Renal cortex interstitium (tissue), 11 donors: ENCODE results near the gene CDIP1. TPM values are rescaled to one million over a fixed set of nuclear protein-coding genes. Genes with fewer than 3 reads are reported as not detected.

Source experiments
- DNase-seq, 11 donors: peaks; one replicate each; pipeline ENCODE4 v3.0.0-alpha.2; 2013; ENCODE audit warnings: low read depth in 9 of 11, low spot score in 4 of 11; ENCODE audit errors: extremely low read depth in 1 of 11
- polyA plus RNA-seq, 3 donors: library from polyadenylated mRNA; unstranded; fragments of 120-200 nt; gene quantifications; one replicate each; pipeline ENCODE4 v1.2.1, GENCODE V29; 2013; ENCODE audit not compliant: insufficient read length in 3 of 3

Gene CDIP1
- polyA plus RNA-seq, 3 donors: 27.9 to 33.2 (median 31.3) TPM

DNA sequence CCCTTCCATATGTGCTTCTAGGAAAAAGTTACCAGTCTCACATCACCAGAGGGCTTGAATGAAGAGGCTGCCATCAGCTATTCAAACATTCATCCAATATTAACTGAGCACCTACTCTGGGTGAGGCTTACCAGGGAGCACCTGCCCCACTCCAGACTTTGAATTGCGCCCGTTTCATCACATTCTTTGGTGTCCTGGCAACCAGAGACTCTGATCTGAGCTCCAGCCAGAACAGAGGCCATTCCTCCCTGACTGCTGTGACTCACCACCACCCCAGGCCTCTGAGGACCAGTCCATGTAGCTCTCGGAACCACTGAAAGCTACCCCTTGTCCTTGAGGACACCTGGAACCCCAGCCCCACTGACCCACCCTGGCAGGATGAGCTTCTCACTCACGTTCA lies 17.5 kb upstream of the CDIP1 start, which contains the start of gene C16orf96:
Gene C16orf96 (plus strand): TSS at position 229 of the 400 bp plus-strand sequence. CDS start 150 bp downstream, at position 379.
- DNase-seq: no peak

DNA sequence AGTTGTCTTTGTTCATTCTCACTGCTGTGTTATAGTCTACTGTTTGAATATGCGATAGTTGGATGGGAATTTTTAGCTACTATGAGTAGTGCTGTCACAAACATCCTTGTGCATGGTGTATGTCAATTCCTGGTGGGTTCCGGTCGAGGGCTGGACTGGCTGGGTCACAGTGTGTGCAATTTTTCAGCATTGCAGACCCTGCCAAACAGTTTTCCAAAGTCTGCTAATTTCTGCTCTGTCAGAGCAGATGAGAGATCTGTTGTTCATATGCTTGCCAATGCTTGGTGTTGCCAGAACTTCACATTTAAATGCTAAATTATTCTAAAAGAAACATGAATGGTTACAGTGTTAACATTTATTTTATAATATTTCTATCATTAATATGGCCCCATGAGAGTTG lies 14.0 kb upstream of the CDIP1 start:
- DNase-seq: no peak

DNA sequence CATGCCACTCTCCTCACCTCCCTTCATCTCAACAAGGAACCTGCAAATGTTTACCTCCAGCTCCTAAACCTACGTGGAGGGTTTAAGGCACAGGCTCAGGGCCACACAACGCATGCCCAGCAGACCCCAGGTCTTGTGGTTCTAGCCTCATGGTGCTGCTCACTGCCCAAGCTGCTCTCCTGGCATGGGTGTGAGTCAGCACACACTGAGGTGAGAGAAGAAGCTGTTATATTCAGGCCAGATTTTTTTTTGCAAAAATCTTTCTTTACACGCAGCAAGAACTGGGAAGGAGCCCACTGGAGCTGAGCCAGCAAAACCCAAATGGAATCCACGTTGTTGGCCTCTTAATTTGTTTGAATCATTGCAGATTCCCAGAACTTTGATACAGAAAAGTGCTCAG lies 12.0 kb upstream of the CDIP1 start:
- DNase-seq: no peak

DNA sequence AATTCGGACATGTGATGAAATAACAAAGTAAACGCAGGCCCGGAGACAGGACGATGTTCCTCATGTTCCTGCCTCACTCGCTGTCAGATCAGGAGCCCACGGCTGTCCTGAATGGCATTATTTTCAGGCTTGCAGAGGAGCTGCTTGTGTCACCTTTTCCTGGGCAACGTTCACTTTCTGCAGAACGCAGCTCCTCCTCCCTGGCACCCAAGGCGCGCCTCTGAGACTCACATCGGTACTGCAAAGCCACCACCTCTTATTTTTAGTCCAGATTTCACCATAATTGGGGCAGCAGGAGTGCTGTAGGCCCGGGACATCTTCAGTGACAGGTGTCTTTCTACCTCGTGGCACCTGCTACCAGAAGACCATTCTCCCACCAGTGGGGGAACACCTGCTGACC lies 9.6 kb upstream of the CDIP1 start:
- no peak for DNase-seq

DNA sequence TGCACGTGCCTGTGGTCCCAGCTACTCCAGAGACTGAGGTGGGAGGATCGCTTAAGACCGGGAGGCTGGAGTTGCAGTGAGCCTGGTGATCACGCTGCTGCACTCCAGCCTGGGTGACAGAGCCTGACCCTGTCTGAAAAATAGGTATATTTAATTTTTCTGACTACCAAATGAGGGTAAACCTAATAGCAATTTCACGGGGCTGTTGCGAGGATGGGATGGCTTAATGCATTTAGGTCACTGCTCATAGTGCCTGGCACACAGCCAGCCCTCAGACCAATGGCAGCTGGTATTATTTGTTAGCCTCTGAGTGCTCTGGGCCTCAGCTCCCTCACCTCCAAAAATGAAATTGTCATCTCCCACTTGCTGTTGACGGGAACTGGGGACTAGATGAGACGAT lies 5.9 kb upstream of the CDIP1 start:
- no peak for DNase-seq

DNA sequence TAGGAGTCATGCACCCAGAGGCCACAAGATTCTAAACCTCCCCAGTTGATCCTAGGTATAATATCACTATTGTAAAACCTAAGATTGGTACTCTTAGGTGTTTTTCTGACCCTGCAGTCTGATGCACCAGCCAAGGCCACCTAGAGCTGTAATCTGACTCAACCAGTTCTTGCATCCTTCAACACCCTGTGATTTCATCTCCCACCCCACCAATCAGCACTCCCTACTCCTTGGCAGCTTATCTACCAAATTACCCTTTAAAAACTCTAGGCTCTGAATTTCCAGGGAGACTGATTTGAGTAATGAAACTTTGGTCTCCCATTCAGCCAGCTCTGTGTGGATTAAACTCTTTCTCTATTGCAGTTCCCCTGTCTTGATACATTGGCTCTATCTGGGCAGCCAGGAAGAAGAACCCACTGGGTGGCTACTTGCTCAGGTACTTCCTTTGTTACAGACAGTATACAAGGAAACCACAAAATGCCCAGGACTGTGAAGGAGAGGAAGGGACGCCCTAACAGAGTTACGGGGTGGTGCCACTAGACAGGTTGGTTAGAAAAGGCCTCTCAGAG lies 1.2 kb upstream of the CDIP1 start:
- no peak for DNase-seq

DNA sequence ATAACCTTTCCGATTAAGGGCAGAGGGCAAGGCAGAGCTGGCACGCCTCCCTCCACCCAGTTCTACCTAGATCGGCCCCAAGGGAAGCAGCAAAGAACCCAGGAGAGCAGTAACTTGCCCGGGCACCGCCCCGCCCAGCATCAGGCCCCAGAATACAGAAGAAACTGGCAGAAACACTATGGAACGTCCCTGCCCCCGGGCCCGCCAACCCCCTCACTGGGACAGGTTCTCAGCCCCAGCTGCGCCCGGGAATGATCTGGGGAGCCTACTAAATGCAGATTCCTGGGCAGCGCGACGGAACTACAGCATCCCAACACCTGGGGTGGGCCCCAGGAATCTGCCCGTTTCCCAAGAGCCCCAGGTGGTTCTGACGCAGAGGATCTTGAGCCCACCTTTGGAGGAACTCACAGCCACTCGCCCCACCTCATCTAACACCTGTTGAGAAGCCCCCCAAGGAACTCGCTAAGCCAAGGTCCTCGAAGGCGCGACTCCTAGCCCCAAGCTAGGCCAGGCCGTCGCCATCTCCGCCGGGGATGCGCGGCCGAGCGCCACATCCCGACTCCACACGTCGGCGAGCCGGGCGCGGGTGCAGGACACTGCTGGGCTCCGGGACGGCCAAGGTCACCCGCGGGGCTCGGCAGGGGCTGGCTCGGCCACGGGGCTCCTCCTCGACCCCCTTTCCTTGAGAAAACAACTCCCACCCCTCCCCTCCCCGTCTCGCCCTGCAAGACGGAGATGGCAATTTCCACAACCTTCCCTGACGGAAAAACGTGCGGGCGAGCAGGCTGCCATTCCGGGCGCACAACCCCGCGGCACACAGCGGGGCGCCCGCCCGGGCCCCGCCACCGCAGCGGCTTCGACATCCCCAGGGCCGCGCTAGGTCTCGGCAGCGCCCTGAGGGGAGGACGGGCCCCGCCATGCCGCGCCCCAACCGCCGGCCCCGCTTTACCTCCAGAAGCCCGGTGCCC lies 913 bp downstream of the CDIP1 start:
- DNase-seq: no peak

DNA sequence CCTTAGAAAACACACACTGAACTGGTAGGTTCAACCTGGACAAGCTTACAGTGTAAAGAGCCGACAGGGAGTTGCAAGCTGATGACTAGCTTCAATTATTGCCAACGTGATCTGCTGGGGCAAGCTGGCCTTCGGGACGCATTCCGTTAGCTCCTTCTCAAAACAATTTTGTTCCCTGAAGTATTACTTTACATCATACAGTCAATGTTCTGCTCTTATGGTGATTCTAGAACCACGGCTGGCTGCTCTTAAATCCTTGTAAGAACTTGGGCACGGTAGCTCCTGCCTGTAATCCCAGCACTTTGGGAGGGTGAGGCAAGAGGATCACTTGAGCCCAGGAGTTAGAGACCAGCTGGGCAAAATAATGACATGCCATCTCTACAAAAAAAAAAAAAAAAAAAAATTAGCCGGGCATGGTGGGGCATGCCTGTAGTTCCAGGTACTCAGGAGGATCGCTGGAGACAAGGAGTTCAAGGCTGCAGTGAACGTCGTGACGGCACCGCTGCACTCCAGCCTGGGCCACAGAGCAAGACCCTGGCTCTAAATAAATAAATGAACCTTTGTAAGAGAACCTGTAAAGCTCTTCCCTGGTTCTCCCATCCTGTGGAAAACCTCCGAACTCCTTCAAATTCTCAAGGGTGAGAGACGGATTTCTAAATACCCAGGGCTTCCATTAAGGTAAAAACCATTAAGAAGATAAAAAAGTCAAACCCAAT lies 2.0 kb downstream of the CDIP1 start:
- no peak for DNase-seq

DNA sequence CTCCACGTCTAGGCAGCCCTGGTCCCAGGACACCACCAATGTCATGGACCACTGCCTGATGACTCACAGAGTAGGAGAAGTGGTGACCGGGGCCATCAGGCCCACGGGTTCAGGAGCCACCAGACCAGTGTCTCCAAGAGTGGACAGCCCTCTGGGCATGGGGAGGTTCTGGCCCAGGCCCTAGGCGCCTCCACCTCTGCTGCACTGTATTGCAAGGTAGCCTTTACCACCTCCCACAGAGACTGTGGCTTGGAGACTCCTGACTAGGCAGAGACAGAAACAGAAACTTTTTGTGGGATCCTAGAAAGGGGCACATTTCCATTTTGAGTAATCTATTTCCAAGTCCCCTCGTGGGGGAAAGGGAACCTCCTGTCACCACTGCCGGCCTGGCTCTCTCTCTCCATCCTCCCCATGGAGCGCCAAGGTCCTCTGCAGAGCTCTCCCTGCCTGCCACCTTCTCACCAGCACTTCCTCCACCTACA lies 2.9 kb downstream of the CDIP1 start:
- no peak for DNase-seq

DNA sequence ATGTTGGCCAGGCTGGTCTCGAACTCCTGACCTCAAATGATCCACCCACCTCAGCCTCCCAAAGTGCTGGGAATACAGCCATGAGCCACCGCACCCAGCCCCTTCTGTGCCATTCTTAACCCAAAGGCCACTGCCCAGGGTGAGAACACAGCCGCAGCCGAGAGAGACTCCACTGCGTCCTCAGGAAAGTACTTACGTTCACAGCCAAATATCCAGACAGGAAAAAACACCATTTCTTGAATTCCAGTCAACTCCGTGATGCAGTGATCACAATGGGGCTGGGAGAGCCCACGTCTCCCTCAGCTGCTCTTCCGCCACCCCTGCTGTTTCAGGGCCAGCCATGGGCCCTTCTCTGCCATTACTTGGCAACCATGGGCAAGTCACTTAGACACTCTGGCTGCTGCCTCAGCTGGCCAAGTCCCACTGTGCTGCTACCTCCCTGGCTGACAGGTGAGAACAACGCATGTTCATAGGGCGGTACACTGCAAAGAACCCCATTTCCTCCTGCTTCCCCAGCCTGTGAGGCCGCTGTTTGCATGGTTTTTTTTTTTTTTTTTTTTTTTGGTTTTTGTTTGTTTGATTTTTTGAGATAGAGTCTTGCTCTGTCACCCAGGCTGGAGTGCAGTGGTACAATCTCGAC lies 4.3 kb downstream of the CDIP1 start:
- no peak for DNase-seq

DNA sequence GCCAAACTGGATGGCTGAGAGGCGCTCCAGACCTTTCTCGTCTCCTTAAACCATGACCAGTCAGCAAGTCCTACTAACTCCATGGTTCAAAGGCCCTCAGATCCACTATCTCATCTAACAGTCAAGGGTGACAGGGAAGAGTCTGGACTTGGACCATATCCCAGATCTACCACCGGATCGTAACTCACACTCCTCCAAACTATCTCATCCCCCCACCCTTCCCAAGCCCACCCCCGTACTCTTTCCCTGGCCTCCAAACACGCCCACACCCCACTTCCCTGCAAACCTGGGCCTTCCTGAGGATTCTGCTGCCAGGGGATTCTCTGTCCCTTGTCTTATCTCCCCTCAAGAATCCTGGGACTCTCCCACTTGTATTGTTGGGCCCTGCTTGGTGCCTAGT lies 5.1 kb downstream of the CDIP1 start:
- DNase-seq: no peak

DNA sequence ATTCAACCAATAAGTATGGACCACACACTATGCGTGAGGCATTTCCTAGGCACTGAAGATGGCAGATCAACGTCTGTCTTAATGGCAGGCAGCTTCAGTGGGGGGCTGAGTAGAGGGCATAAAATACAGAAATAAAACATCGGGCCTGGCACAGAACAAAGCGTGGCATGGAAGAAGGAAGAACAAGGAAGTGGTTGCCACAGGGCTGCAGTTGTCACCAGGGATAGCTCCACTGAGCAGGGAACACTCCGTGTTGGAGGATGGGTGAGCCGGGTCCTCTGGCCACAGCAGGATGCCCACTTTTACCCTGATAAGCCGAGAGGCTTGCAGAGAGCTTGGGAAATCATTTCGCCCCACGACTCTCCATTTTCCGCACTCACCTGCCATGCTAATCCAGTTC lies 6.3 kb downstream of the CDIP1 start:
- no peak for DNase-seq

DNA sequence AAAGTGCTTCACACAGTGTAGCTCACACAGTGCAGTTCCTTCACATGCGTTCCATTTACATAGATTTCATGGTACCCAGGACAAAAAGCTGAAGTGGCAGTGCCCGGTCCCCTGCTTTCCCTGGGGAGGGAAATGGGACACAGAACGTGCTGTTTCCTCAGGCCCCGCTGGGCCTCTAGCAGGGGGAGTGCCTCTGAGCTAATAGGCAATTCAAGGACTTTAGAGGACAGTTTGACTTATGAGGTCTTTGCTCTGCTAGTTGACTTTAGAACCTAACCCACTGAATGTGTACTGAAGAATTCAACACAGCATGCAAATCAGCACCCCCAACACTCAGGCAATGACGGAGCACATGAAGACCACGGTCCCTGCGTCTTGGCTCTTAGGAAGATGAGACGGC lies 6.8 kb downstream of the CDIP1 start:
- DNase-seq: peak in 1 of 11 donors; percentile 27

DNA sequence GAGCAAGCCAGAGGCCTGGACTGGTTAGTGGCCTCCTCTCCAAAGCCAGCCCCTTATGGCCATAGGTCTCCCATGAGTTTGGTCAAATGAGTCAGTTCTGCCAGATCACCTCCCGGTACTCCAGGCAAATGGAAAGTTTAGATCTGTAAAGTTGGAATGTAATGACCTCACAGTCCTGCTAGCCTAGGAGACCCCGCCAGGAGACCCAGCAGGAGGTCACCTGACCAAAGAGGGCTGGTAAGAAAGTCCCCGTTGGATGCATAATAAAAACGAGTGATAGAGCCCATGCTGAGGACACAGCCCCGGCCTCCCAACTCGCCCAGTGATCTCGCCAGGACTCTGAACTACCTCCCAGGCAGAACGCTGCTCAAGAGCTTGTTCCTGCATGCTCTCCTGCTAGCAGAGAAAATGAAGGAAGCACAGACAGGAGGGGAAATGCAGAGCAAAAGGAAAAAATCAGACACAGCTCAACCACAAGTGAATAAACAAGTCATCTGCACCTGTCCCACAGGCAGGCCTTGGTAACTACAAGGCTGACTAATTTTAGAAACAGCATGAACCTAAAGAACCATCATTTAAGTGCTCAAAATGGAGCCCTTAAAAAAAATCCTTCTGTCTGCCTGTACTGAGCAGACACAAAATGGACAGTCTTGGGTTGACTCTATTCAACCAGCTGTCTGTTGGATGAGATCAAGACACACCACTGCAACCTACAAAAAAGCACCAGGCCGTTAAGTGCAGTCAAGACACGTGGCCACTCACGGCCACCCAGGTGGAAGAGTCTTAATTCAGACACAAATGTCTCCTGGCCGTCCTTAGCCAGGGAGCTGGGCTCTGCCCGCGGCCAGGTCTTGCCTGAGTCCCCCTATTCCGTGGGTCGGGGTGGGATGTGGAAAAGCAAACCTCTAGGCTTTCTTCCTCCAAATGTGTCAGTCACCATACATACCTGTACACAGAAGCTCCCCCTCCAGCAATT lies 9.2 kb downstream of the CDIP1 start:
- no peak for DNase-seq

DNA sequence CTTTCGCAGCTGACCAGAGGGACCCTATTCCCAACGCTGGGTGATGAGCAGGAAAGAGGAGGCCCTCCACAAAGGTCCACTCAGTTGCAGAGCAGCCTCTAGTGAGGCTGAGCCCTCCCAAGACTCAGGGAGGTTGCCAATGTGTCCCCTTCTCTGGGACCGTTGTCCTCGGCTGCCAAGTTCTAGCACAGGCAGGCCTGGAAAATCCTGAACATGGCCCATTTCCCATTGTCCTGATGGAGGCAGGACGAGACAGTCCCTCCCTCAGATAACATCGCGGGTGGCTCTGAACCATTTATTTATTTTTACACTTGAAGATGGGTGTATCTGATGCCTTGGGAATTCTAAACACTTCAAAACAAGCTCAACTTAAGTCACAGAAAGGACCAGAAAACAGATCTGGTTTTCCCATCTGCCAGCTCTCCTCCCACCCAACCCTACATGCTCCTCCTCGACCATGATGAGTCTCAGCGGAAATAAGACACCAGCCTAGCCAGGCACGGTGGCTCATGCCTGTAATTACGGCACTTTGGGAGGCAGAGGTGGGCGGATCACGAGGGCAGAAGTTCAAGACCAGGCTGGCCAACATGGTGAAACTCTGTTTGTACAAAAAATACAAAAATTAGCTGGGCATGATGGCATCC lies 12.8 kb downstream of the CDIP1 start:
- no peak for DNase-seq

DNA sequence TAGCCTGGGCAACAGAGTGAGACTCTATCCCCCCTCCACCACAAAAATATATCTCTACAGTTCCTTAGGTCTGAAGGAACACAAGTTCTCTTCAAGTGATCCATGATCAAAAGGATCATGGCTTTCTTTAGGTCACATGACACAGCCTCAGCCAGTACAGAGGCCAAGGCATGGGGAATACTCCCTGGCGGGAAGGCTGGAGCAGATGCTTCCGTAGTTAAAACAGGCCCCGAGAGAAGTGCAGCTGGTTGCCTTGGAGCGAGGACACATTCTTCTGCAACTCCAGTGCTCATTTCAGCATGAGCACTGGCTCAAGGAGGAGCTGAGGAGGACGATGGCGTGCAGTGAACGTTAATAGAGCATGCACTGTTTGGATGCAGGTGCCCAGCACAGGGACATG lies 13.5 kb downstream of the CDIP1 start:
- DNase-seq: no peak

DNA sequence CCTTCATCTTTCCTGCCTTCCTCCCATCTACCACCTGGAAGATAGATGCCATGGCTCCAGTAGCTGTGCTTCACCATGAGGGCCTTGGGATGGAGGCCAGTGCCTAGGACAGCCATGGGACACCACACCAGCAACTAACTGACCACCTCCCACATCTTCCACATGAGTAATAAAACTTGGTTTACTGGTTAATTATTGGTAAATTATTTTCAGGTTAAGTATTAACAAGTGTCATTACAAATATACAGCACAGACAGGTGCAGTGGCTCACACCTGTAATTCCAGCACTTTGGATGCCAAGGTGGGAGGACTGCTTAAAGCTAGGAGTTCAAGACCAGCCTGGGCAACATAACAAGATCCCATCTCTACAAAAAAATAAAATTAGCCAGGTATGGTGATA lies 14.0 kb downstream of the CDIP1 start:
- no peak for DNase-seq

DNA sequence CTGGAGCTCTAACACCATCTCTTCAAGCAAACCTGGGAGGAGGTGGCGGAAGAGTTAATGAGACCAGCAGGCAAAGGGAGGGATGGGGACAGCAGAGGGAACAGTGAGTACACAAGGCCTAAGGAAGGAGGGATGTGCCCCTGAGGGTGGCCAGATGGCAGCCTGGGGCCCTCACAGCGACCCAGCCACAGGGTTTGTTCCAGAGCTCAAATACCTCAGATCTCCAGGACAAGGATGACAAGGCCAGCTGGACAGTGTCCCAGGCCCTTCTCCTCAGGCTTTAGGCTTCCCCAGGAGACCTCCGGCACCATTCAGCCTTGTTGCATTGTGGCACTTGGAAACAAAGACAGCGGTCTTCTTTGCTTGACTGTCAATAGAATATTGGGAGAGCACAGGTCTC lies 14.9 kb downstream of the CDIP1 start:
- DNase-seq: no peak
